Ishikawa (cell line): Measurements from ENCODE around the gene HTR3A.

Source experiments
- CEBPB ChIP-seq: IDR thresholded peaks from 2 replicates; pipeline ENCODE4 v1.6.1; 2012
- CREB1 ChIP-seq: IDR thresholded peaks from 2 replicates; pipeline ENCODE4 v1.6.1; 2012; ENCODE audit warnings: low read depth
- EGR1 ChIP-seq: IDR thresholded peaks from 2 replicates; pipeline ENCODE4 v1.6.1; 2012
- EP300 ChIP-seq: IDR thresholded peaks from 2 replicates; pipeline ENCODE4 v1.6.1; 2012; ENCODE audit warnings: borderline replicate concordance
- FOXM1 ChIP-seq: IDR thresholded peaks from 2 replicates; pipeline ENCODE4 v1.6.1; 2012; ENCODE audit warnings: low read depth, borderline replicate concordance
- NFIC ChIP-seq: IDR thresholded peaks from 2 replicates; pipeline ENCODE4 v1.6.1; 2012
- RAD21 ChIP-seq: IDR thresholded peaks from 2 replicates; pipeline ENCODE4 v1.6.1; 2012; ENCODE audit warnings: low read depth
- TAF1 ChIP-seq: IDR thresholded peaks from 2 replicates; pipeline ENCODE4 v1.6.1; 2012; ENCODE audit warnings: low read depth, mild to moderate bottlenecking
- TCF12 ChIP-seq: IDR thresholded peaks from 2 replicates; pipeline ENCODE4 v1.6.1; 2012; ENCODE audit warnings: low read depth
- TEAD4 ChIP-seq: IDR thresholded peaks from 2 replicates; pipeline ENCODE4 v1.6.1; 2012
- YY1 ChIP-seq: IDR thresholded peaks from 2 replicates; pipeline ENCODE4 v1.6.1; 2012; ENCODE audit warnings: low read depth
- ZBTB7A ChIP-seq: IDR thresholded peaks from 2 replicates; pipeline ENCODE4 v1.6.1; 2012; ENCODE audit warnings: low read depth
- TF ChIP-seq, protein P1 (sequence below): IDR thresholded peaks from 2 replicates; pipeline ENCODE4 v1.6.1; 2012
- TF ChIP-seq, protein P2 (sequence below): IDR thresholded peaks from 2 replicates; pipeline ENCODE4 v1.6.1; 2012; ENCODE audit warnings: low read depth, mild to moderate bottlenecking
- TF ChIP-seq, protein P3 (sequence below): IDR thresholded peaks from 2 replicates; pipeline ENCODE4 v1.6.1; 2012

Gene HTR3A

DNA sequence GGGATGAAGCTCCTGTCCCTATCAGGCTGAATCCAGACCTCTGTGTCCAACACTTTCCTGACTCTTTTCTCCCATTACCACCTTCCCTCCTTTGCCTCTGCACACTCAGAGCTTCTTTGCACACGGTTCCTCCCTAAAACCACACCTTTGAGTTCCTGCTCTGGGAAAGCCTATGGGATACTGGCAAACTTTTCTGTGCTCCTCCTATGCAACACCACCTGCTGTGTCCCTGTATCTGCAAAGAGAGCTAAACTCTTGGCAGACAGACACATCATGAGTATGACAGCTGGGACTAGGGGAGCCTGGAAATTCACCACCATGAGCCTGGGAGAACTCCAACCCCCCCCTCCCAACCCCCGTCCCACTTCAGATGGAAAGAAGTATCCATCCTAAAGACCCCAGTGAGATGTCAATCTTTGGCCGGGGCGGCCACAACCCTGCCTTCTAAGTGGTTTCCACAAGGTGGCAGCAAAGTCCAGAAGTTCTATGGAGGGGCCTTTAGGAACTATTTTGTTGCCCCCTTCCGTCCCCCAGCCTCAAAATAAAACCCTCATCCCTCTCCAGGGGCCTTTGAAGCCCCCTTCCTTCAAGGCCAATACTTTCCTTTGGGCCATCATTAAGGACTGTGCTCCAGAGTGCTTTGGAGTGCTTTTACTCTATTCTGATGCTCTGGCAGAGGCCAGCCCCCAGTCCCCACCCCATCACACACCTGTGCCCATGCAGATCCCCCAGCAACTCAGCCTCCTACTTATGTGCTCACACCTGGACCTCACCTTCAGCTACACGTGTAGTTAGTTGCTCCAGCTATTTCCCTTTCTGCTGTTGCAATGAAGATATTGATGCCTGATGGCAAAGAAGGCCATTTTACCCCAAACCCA lies 19.4 kb downstream of the HTR3A start:
- TF ChIP-seq EP300, result no peak
- no peak for TF ChIP-seq EGR1
- no peak for TF ChIP-seq CREB1
- peak; percentile 69 for TF ChIP-seq RAD21

GRCh38 chr11:113997473-113997872 lies 22.6 kb downstream of the HTR3A start:
- no peak for TF ChIP-seq RAD21
- TF ChIP-seq YY1, result no peak
- no peak for TF ChIP-seq ZBTB7A
- no peak for TF ChIP-seq CEBPB
- TF ChIP-seq EP300, result no peak
- no peak for TF ChIP-seq CREB1
- TF ChIP-seq TEAD4, result no peak
- TF ChIP-seq EGR1, result no peak
- no peak for TF ChIP-seq TCF12
- no peak for TF ChIP-seq FOXM1
- no peak for TF ChIP-seq TAF1
- TF ChIP-seq, protein P1, sequence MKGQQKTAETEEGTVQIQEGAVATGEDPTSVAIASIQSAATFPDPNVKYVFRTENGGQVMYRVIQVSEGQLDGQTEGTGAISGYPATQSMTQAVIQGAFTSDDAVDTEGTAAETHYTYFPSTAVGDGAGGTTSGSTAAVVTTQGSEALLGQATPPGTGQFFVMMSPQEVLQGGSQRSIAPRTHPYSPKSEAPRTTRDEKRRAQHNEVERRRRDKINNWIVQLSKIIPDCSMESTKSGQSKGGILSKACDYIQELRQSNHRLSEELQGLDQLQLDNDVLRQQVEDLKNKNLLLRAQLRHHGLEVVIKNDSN, result no peak
- TF ChIP-seq, protein P2, sequence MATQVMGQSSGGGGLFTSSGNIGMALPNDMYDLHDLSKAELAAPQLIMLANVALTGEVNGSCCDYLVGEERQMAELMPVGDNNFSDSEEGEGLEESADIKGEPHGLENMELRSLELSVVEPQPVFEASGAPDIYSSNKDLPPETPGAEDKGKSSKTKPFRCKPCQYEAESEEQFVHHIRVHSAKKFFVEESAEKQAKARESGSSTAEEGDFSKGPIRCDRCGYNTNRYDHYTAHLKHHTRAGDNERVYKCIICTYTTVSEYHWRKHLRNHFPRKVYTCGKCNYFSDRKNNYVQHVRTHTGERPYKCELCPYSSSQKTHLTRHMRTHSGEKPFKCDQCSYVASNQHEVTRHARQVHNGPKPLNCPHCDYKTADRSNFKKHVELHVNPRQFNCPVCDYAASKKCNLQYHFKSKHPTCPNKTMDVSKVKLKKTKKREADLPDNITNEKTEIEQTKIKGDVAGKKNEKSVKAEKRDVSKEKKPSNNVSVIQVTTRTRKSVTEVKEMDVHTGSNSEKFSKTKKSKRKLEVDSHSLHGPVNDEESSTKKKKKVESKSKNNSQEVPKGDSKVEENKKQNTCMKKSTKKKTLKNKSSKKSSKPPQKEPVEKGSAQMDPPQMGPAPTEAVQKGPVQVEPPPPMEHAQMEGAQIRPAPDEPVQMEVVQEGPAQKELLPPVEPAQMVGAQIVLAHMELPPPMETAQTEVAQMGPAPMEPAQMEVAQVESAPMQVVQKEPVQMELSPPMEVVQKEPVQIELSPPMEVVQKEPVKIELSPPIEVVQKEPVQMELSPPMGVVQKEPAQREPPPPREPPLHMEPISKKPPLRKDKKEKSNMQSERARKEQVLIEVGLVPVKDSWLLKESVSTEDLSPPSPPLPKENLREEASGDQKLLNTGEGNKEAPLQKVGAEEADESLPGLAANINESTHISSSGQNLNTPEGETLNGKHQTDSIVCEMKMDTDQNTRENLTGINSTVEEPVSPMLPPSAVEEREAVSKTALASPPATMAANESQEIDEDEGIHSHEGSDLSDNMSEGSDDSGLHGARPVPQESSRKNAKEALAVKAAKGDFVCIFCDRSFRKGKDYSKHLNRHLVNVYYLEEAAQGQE, result no peak
- TF ChIP-seq, protein P3, sequence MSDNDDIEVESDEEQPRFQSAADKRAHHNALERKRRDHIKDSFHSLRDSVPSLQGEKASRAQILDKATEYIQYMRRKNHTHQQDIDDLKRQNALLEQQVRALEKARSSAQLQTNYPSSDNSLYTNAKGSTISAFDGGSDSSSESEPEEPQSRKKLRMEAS, result no peak

- TF ChIP-seq TEAD4 (no peak), TCF12 (no peak), CREB1 (no peak), CEBPB (no peak), EP300 (no peak), RAD21 (no peak), YY1 (no peak), NFIC (no peak), FOXM1 (no peak), ZBTB7A (no peak), EGR1 (no peak)
- TF ChIP-seq, protein P2, result no peak
- TF ChIP-seq, protein P1, result no peak
- TF ChIP-seq, protein P3, result no peak
Observed at GRCh38 chr11:113998574-113998973, 23.7 kb downstream of the HTR3A start.

GRCh38 chr11:114000526-114000925 lies 25.6 kb downstream of the HTR3A start:
- TF ChIP-seq FOXM1, result no peak
- no peak for TF ChIP-seq RAD21
- no peak for TF ChIP-seq NFIC
- TF ChIP-seq ZBTB7A, result no peak
- TF ChIP-seq, protein P3, result no peak
- no peak for TF ChIP-seq EP300

DNA sequence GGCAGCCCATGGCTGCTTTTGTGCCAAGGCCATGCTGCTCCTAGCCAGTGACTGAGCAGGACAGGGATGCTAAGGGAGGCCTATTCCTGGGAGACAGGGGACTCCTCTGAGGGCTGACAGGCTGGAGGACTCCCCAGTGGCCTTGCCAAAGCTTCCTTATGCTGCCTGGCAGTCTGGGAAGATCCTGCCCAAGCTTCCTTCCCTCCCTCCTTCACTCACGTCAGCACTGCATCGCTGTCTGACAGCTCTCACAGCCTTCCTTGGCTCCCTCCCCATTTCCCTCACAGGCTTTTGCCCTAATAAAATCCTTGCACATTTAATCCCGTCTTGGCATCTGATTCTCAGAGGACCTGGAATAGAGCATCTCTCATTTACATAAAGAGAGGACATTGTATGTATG lies 26.5 kb downstream of the HTR3A start:
- TF ChIP-seq FOXM1 (no peak), EGR1 (no peak), RAD21 (no peak), NFIC (no peak), CREB1 (no peak), TEAD4 (no peak), CEBPB (no peak), TAF1 (no peak), EP300 (no peak), ZBTB7A (no peak), TCF12 (no peak), YY1 (no peak)
- TF ChIP-seq, protein P1, result no peak
- TF ChIP-seq, protein P3, result no peak
- TF ChIP-seq, protein P2, result no peak
